ENCODE measurements around the gene TAF1B.

The TAF1B gene

GRCh38 chr2:9959262-9959661 lies 116.0 kb downstream of the TAF1B start:
- H3K36me3 ChIP-seq (ENCODE audit: control insufficient read depth, insufficient read depth, low read length) = no peaks in the 10 kb centered on the region
- DNase-seq = no peak
- no peaks in the 10 kb centered on the region for H3K4me1 ChIP-seq (ENCODE audit: control insufficient read depth, insufficient read depth, low read length, poor library complexity, severe bottlenecking)
- H3K9me3 ChIP-seq (ENCODE audit: control insufficient read depth, low read length) = no peaks in the 10 kb centered on the region
- H3K27me3 ChIP-seq (replicated peaks; ENCODE audit: control insufficient read depth, insufficient read depth, low read length, poor library complexity, severe bottlenecking) = no peaks in the 10 kb centered on the region
- no peak overlapping the region for H3K4me3 ChIP-seq (ENCODE audit: insufficient read depth, low read depth, low read length, poor library complexity, severe bottlenecking)
- no peak overlapping the region for H3K27ac ChIP-seq (ENCODE audit: insufficient read depth, low read length, poor library complexity, severe bottlenecking)

GRCh38 chr2:9961013-9961412 lies 117.7 kb downstream of the TAF1B start:
- Histone ChIP-seq H3K36me3 (ENCODE audit: control insufficient read depth, insufficient read depth, low read length) (no peaks in the 10 kb centered on the region), H3K9me3 (ENCODE audit: control insufficient read depth, low read length) (no peaks in the 10 kb centered on the region), H3K4me3 (ENCODE audit: insufficient read depth, low read depth, low read length, poor library complexity, severe bottlenecking) (no peak overlapping the region), H3K27ac (ENCODE audit: insufficient read depth, low read length, poor library complexity, severe bottlenecking) (no peak overlapping the region), H3K27me3 (replicated peaks; ENCODE audit: control insufficient read depth, insufficient read depth, low read length, poor library complexity, severe bottlenecking) (no peaks in the 10 kb centered on the region), H3K4me1 (ENCODE audit: control insufficient read depth, insufficient read depth, low read length, poor library complexity, severe bottlenecking) (no peaks in the 10 kb centered on the region)
- no peak for DNase-seq

- no peaks in the 10 kb centered on the region for H3K9me3 ChIP-seq (ENCODE audit: control insufficient read depth, low read length)
- H3K4me1 ChIP-seq (ENCODE audit: control insufficient read depth, insufficient read depth, low read length, poor library complexity, severe bottlenecking) = no peaks in the 10 kb centered on the region
- no peak overlapping the region for H3K4me3 ChIP-seq (ENCODE audit: insufficient read depth, low read depth, low read length, poor library complexity, severe bottlenecking)
- H3K27me3 ChIP-seq (replicated peaks; ENCODE audit: control insufficient read depth, insufficient read depth, low read length, poor library complexity, severe bottlenecking) = no peaks in the 10 kb centered on the region
- H3K27ac ChIP-seq (ENCODE audit: insufficient read depth, low read length, poor library complexity, severe bottlenecking) = no peak overlapping the region
- DNase-seq = no peak
- no peaks in the 10 kb centered on the region for H3K36me3 ChIP-seq (ENCODE audit: control insufficient read depth, insufficient read depth, low read length)
These were observed 121.2 kb downstream of the TAF1B start for GRCh38 chr2:9964334-9964980.

- DNase-seq = no peak
- Histone ChIP-seq H3K27ac (ENCODE audit: insufficient read depth, low read length, poor library complexity, severe bottlenecking) (no peak overlapping the region), H3K4me3 (ENCODE audit: insufficient read depth, low read depth, low read length, poor library complexity, severe bottlenecking) (no peak overlapping the region), H3K4me1 (ENCODE audit: control insufficient read depth, insufficient read depth, low read length, poor library complexity, severe bottlenecking) (no peaks in the 10 kb centered on the region), H3K9me3 (ENCODE audit: control insufficient read depth, low read length) (no peaks in the 10 kb centered on the region), H3K27me3 (replicated peaks; ENCODE audit: control insufficient read depth, insufficient read depth, low read length, poor library complexity, severe bottlenecking) (no peaks in the 10 kb centered on the region), H3K36me3 (ENCODE audit: control insufficient read depth, insufficient read depth, low read length) (no peaks in the 10 kb centered on the region)
These were observed 122.0 kb downstream of the TAF1B start for GRCh38 chr2:9965119-9965822.

- Histone ChIP-seq H3K4me1 (ENCODE audit: control insufficient read depth, insufficient read depth, low read length, poor library complexity, severe bottlenecking) (no peaks in the 10 kb centered on the region), H3K9me3 (ENCODE audit: control insufficient read depth, low read length) (no peaks in the 10 kb centered on the region), H3K36me3 (ENCODE audit: control insufficient read depth, insufficient read depth, low read length) (no peaks in the 10 kb centered on the region), H3K27ac (ENCODE audit: insufficient read depth, low read length, poor library complexity, severe bottlenecking) (no peak overlapping the region), H3K27me3 (replicated peaks; ENCODE audit: control insufficient read depth, insufficient read depth, low read length, poor library complexity, severe bottlenecking) (no peaks in the 10 kb centered on the region), H3K4me3 (ENCODE audit: insufficient read depth, low read depth, low read length, poor library complexity, severe bottlenecking) (no peak overlapping the region)
- no peak for DNase-seq
These were observed 123.3 kb downstream of the TAF1B start for GRCh38 chr2:9966491-9967022.

GRCh38 chr2:9967053-9967775 lies 123.9 kb downstream of the TAF1B start:
- H3K27me3 ChIP-seq (replicated peaks; ENCODE audit: control insufficient read depth, insufficient read depth, low read length, poor library complexity, severe bottlenecking) = no peaks in the 10 kb centered on the region
- H3K4me3 ChIP-seq (ENCODE audit: insufficient read depth, low read depth, low read length, poor library complexity, severe bottlenecking) = no peak overlapping the region
- no peaks in the 10 kb centered on the region for H3K9me3 ChIP-seq (ENCODE audit: control insufficient read depth, low read length)
- H3K27ac ChIP-seq (ENCODE audit: insufficient read depth, low read length, poor library complexity, severe bottlenecking) = no peak overlapping the region
- no peaks in the 10 kb centered on the region for H3K36me3 ChIP-seq (ENCODE audit: control insufficient read depth, insufficient read depth, low read length)
- DNase-seq = no peak
- H3K4me1 ChIP-seq (ENCODE audit: control insufficient read depth, insufficient read depth, low read length, poor library complexity, severe bottlenecking) = no peaks in the 10 kb centered on the region

- no peaks in the 10 kb centered on the region for H3K27me3 ChIP-seq (replicated peaks; ENCODE audit: control insufficient read depth, insufficient read depth, low read length, poor library complexity, severe bottlenecking)
- no peaks in the 10 kb centered on the region for H3K4me1 ChIP-seq (ENCODE audit: control insufficient read depth, insufficient read depth, low read length, poor library complexity, severe bottlenecking)
These were observed 125.6 kb downstream of the TAF1B start for GRCh38 chr2:9968553-9969497.

GRCh38 chr2:9970200-9971044 lies 127.1 kb downstream of the TAF1B start:
- H3K4me3 ChIP-seq (ENCODE audit: insufficient read depth, low read depth, low read length, poor library complexity, severe bottlenecking) = no peak overlapping the region
- H3K9me3 ChIP-seq (ENCODE audit: control insufficient read depth, low read length) = no peaks in the 10 kb centered on the region
- no peaks in the 10 kb centered on the region for H3K27me3 ChIP-seq (replicated peaks; ENCODE audit: control insufficient read depth, insufficient read depth, low read length, poor library complexity, severe bottlenecking)
- no peak overlapping the region for H3K27ac ChIP-seq (ENCODE audit: insufficient read depth, low read length, poor library complexity, severe bottlenecking)
- no peak for DNase-seq
- no peaks in the 10 kb centered on the region for H3K36me3 ChIP-seq (ENCODE audit: control insufficient read depth, insufficient read depth, low read length)
- no peaks in the 10 kb centered on the region for H3K4me1 ChIP-seq (ENCODE audit: control insufficient read depth, insufficient read depth, low read length, poor library complexity, severe bottlenecking)

More at GRCh38 chr2:9968553-9969497, 125.6 kb downstream of the TAF1B start:
- H3K27ac ChIP-seq (ENCODE audit: insufficient read depth, low read length, poor library complexity, severe bottlenecking) = no peak overlapping the region
- no peaks in the 10 kb centered on the region for H3K36me3 ChIP-seq (ENCODE audit: control insufficient read depth, insufficient read depth, low read length)
- DNase-seq = no peak
- no peak overlapping the region for H3K4me3 ChIP-seq (ENCODE audit: insufficient read depth, low read depth, low read length, poor library complexity, severe bottlenecking)
- H3K9me3 ChIP-seq (ENCODE audit: control insufficient read depth, low read length) = no peaks in the 10 kb centered on the region
